Osteoblast (primary cell): ENCODE measurements around the gene ZNF117. TPM values are rescaled to one million over a fixed set of nuclear protein-coding genes. Genes with fewer than 3 reads are reported as not detected.
"Not testable (repeated sequence)": the region's sequence is repeated elsewhere in the genome, so short reads cannot be mapped to it uniquely, and the experiment has no call there.

ENCODE experiments used
- DNase-seq: peaks from one replicate; pipeline ENCODE4 v3.0.0; 2011; ENCODE audit warnings: low spot score, mixed read lengths; ENCODE audit not compliant: insufficient read length; ENCODE audit errors: missing footprints
- H2AFZ ChIP-seq: 2 replicates; pipeline ENCODE4 v1.6.0; 2011; ENCODE audit warnings: mild to moderate bottlenecking, low read length
- H3K27ac ChIP-seq: 2 replicates; pipeline ENCODE4 v1.5.1; 2011; ENCODE audit warnings: mild to moderate bottlenecking, low read depth, low read length, moderate library complexity
- H3K27me3 ChIP-seq: 2 replicates; pipeline ENCODE4 v1.6.0; 2012; ENCODE audit warnings: mild to moderate bottlenecking, control low read depth, inconsistent platforms, low read length, moderate library complexity; ENCODE audit not compliant: insufficient read depth
- H3K36me3 ChIP-seq: 2 replicates; pipeline ENCODE4 v1.5.1; 2011; ENCODE audit warnings: mild to moderate bottlenecking, low read length, control low read depth, moderate library complexity; ENCODE audit not compliant: insufficient read depth
- H3K4me1 ChIP-seq: 2 replicates; pipeline ENCODE4 v1.5.1; 2011; ENCODE audit warnings: mild to moderate bottlenecking, low read length, control low read depth, moderate library complexity; ENCODE audit not compliant: insufficient read depth
- H3K4me2 ChIP-seq: 2 replicates; pipeline ENCODE4 v1.6.0; 2011; ENCODE audit warnings: mild to moderate bottlenecking, low read length; ENCODE audit not compliant: insufficient read depth
- H3K4me3 ChIP-seq: fragments of 200-600 bp; sonication (generic); 3 replicates; pipeline ENCODE4 v1.5.1; 2012; ENCODE audit warnings: mild to moderate bottlenecking, low read length, inconsistent platforms; ENCODE audit not compliant: insufficient read depth
- H3K79me2 ChIP-seq: 2 replicates; pipeline ENCODE4 v1.6.0; 2012; ENCODE audit warnings: mild to moderate bottlenecking, low read length, control low read depth, inconsistent platforms; ENCODE audit not compliant: insufficient read depth
- H3K9me3 ChIP-seq: 2 replicates; pipeline ENCODE4 v1.5.1; 2011; ENCODE audit warnings: low read depth, low read length, control low read depth
- H4K20me1 ChIP-seq: 2 replicates; pipeline ENCODE4 v1.6.0; 2012; ENCODE audit warnings: mild to moderate bottlenecking, low read length, control low read depth; ENCODE audit not compliant: insufficient read depth
- total RNA-seq: library from RNA; depleted of rRNA; stranded (reverse); fragments of >200 nt; gene quantifications from 2 replicates; pipeline ENCODE4 v1.2.3, GENCODE V29; 2012
- TF ChIP-seq, protein P1 (sequence below): IDR thresholded peaks from 2 replicates; pipeline ENCODE4 v1.5.1; 2011; ENCODE audit warnings: mild to moderate bottlenecking, low read depth, low read length, moderate library complexity; ENCODE audit errors: extremely low read depth

ZNF117 gene
- total RNA-seq, 1 donor = 8.0 TPM

DNA sequence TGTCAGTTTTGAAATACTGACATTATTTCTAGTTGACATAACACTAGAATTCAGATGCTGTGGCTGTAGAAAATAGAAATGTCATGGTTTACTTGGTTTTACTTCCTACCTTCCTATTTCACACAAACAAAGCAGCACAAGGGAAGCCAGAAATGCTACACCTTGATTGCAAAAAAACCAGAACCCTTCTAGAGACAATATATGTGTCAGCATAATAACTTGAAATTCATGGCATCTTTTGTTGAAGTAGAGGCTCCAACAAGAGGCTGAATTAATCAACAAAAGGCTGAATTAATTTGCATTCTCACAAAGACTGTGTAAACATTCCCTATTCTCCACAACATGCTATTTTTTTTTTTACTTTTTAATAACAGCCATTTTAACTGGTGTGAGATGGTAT lies 25.2 kb downstream of the ZNF117 start:
- Histone ChIP-seq H3K36me3 (no peaks in the 10 kb centered on the region), H3K9me3 (no peaks in the 10 kb centered on the region), H3K27ac (no peak overlapping the region), H3K4me3 (no peak overlapping the region), H3K27me3 (no peaks in the 10 kb centered on the region), H3K4me1 (no peaks in the 10 kb centered on the region), H2AFZ (no peak overlapping the region), H3K4me2 (no peak overlapping the region), H4K20me1 (no peaks in the 10 kb centered on the region), H3K79me2 (no peaks in the 10 kb centered on the region)
- no peak for DNase-seq
- TF ChIP-seq, protein P1, sequence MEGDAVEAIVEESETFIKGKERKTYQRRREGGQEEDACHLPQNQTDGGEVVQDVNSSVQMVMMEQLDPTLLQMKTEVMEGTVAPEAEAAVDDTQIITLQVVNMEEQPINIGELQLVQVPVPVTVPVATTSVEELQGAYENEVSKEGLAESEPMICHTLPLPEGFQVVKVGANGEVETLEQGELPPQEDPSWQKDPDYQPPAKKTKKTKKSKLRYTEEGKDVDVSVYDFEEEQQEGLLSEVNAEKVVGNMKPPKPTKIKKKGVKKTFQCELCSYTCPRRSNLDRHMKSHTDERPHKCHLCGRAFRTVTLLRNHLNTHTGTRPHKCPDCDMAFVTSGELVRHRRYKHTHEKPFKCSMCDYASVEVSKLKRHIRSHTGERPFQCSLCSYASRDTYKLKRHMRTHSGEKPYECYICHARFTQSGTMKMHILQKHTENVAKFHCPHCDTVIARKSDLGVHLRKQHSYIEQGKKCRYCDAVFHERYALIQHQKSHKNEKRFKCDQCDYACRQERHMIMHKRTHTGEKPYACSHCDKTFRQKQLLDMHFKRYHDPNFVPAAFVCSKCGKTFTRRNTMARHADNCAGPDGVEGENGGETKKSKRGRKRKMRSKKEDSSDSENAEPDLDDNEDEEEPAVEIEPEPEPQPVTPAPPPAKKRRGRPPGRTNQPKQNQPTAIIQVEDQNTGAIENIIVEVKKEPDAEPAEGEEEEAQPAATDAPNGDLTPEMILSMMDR = no peak

DNA sequence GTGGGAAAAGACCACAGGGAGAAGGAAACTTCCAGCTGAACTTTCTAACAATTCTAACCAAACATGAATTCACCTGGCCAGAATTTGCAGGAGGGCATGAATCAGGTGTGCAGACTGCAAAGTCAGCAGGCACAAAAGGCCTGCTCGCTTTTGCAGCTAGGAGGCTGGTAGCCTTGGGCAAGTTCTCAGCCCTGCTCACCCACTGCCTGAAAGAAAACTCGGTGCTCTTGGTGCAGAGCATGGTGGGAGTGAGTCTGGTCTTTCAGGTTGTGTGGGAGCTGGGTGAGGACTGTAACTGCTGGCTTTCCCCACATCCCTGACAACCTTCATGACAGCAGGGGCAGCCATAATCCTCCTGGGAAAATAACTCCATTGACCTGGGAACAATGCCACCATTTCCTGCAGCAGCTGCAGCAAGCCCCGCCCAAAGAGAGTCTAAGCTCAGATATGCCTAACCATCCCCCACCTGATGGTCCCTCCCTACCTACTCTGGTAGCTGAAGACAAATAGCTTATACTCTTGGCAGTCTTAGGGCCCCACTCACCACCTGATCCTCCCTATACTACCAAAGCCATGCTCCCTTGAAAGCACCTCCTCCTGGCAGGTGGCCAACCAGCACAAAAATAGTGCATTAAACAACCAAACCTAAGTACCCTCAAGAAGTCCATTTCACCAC lies 31.6 kb downstream of the ZNF117 start:
- Histone ChIP-seq H4K20me1 (no peaks in the 10 kb centered on the region), H3K27ac (no peak overlapping the region), H3K36me3 (no peaks in the 10 kb centered on the region), H3K4me1 (no peaks in the 10 kb centered on the region), H3K27me3 (no peaks in the 10 kb centered on the region), H3K4me3 (no peak overlapping the region), H3K79me2 (no peaks in the 10 kb centered on the region), H3K4me2 (no peak overlapping the region), H2AFZ (no peak overlapping the region), H3K9me3 (no peaks in the 10 kb centered on the region)
- TF ChIP-seq, protein P1 = no peak
- DNase-seq = no peak

DNA sequence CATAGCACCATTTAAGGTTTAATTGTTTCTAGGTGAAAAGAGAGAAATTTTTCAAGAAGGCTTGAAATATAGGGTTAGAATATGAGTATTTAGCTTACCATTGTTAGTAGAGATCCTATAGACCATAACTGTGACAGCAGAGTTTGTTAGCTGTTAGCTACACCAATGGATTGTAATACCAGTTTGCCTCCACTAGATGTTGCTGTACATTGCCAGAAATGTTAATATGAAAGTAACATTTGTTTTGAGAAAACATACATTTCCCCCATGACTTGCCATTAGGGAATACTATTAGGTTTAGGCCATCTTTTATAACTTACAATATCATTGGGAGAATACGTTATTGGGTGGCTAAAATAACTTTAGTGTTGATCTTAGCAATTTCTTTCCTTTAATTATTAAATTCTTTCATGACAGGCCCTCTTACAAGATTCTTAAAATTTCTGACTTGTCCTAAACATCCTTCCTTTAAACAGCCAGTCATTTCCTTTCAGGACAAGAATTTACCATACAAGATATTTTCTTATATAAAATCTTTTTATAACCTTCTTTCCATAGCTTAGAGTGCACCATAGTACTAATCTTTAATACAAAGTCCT lies 39.5 kb downstream of the ZNF117 start:
- H3K4me2 ChIP-seq = no peak overlapping the region
- no peaks in the 10 kb centered on the region for H3K36me3 ChIP-seq
- no peaks in the 10 kb centered on the region for H3K9me3 ChIP-seq
- H3K27me3 ChIP-seq = peaks cover 18% of the 10 kb centered on the region
- H3K79me2 ChIP-seq = no peaks in the 10 kb centered on the region
- H3K27ac ChIP-seq = no peak overlapping the region
- peak; percentile 86 for DNase-seq
- TF ChIP-seq, protein P1 = peak; percentile 73
- H3K4me3 ChIP-seq = no peak overlapping the region
- no peak overlapping the region for H2AFZ ChIP-seq
- H3K4me1 ChIP-seq = no peaks in the 10 kb centered on the region
- no peaks in the 10 kb centered on the region for H4K20me1 ChIP-seq

DNA sequence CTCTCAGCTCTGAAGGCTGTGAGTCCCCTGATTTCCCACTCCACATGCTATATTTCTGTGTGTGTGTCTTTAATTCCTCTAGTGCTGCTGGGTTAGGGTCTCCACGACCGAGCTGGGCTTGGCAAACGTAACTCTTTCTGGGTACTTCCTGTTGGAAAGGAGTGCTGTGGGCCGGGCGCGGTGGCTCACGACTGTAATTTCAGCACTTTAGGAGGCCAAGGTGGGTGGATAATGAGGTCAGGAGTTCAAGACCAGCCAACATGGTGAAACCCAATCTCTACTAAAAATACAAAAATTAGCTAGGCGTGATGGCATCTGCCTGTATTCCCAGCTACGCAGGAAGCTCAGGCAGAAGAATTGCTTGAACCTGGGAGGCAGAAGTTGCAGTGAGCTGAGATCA lies 40.2 kb downstream of the ZNF117 start:
- H3K27ac ChIP-seq, H3K9me3 ChIP-seq, H4K20me1 ChIP-seq, H3K4me3 ChIP-seq, H3K4me2 ChIP-seq, H3K4me1 ChIP-seq, DNase-seq, H3K36me3 ChIP-seq, H2AFZ ChIP-seq, H3K79me2 ChIP-seq: not testable (repeated sequence)
- peaks cover 22% of the 10 kb centered on the region for H3K27me3 ChIP-seq

DNA sequence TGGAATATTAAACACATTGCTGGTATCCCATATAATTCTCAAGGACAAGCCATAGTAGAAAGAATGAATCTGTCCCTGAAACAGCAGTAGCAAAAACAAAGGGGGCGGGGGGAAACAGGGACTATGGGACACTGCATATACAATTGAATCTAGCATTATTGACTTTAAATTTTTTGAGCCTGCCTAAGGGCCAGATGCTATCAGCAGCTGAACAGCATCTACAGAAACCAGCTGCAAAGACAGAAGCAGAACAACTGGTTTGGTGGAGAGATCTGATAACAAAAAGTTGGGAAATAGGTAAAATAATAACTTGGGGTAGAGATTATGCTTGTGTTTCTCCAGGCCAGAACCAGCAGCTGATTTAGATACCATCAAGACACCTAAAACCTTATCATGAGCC lies 42.1 kb downstream of the ZNF117 start:
- not testable (repeated sequence) for H3K4me1 ChIP-seq, H3K79me2 ChIP-seq, DNase-seq

More for the DNA sequence above, 42.1 kb downstream of the ZNF117 start:
- H4K20me1 ChIP-seq, H3K36me3 ChIP-seq, H2AFZ ChIP-seq, H3K9me3 ChIP-seq, H3K4me2 ChIP-seq, H3K27ac ChIP-seq, H3K4me3 ChIP-seq: not testable (repeated sequence)
- H3K27me3 ChIP-seq = peaks cover 22% of the 10 kb centered on the region
